Dedifferentiated amniotic fluid mesenchymal stem cell (primary cell): ENCODE results near the gene PLK2.

Source experiments
- DNase-seq: peaks from one replicate; pipeline ENCODE4 v3.0.0-alpha.2; 2016; ENCODE audit errors: extremely low spot score

PLK2 gene

GRCh38 chr5:58481066-58481676 is 21.3 kb upstream of the PLK2 start:
- no peak for DNase-seq

- DNase-seq = no peak
Observed at GRCh38 chr5:58477760-58478376, 18.0 kb upstream of the PLK2 start.

GRCh38 chr5:58475404-58475803 is 15.5 kb upstream of the PLK2 start:
- no peak for DNase-seq

- DNase-seq = no peak
Observed at GRCh38 chr5:58469896-58470295, 10.0 kb upstream of the PLK2 start.

- no peak for DNase-seq
Observed at GRCh38 chr5:58466939-58467338, 7.1 kb upstream of the PLK2 start.

- peak; percentile 73 for DNase-seq
Observed at GRCh38 chr5:58462623-58463230, 2.8 kb upstream of the PLK2 start.

- no peak for DNase-seq
Observed at GRCh38 chr5:58462154-58462553, 2.3 kb upstream of the PLK2 start.

- DNase-seq = peak; percentile 84
Observed at GRCh38 chr5:58460732-58461286, 923 bp upstream of the PLK2 start.

GRCh38 chr5:58459146-58460001 is 512 bp downstream of the PLK2 start:
- no peak for DNase-seq

- no peak for DNase-seq
Observed at GRCh38 chr5:58458743-58459145, 1.1 kb downstream of the PLK2 start.

GRCh38 chr5:58458141-58458742 is 1.6 kb downstream of the PLK2 start:
- DNase-seq = no peak

GRCh38 chr5:58457050-58457449 is 2.8 kb downstream of the PLK2 start:
- no peak for DNase-seq

GRCh38 chr5:58456486-58456885 is 3.4 kb downstream of the PLK2 start:
- DNase-seq = no peak

GRCh38 chr5:58456026-58456425 is 3.9 kb downstream of the PLK2 start:
- no peak for DNase-seq

GRCh38 chr5:58455480-58455879 is 4.4 kb downstream of the PLK2 start:
- DNase-seq = no peak

- no peak for DNase-seq
Observed at GRCh38 chr5:58455066-58455465, 4.8 kb downstream of the PLK2 start.

- DNase-seq = no peak
Observed at GRCh38 chr5:58454025-58454424, 5.9 kb downstream of the PLK2 start.

- DNase-seq = no peak
Observed at GRCh38 chr5:58453306-58453705, 6.6 kb downstream of the PLK2 start.

GRCh38 chr5:58452566-58453258 is 7.2 kb downstream of the PLK2 start:
- no peak for DNase-seq

- no peak for DNase-seq
Observed at GRCh38 chr5:58451732-58452565, 7.9 kb downstream of the PLK2 start.
